Measurements from ENCODE around the gene RPL6.

RPL6 gene

GRCh38 chr12:112357214-112357613, 52.2 kb downstream of the RPL6 start:
- H3K4me3 ChIP-seq (ENCODE audit: low read length), result no peak overlapping the region
- no peaks in the 10 kb centered on the region for H3K36me3 ChIP-seq (ENCODE audit: insufficient read depth, low read length)
- no peaks in the 10 kb centered on the region for H3K4me1 ChIP-seq (ENCODE audit: insufficient read depth, low read length)
- H3K27me3 ChIP-seq (ENCODE audit: insufficient read depth, low read length), result no peaks in the 10 kb centered on the region
- no peaks in the 10 kb centered on the region for H3K9me3 ChIP-seq (ENCODE audit: low read length)
- no peak overlapping the region for H2AFZ ChIP-seq (ENCODE audit: low read depth, low read length)
